ENCODE measurements around the gene DNMBP.
"Not testable (repeated sequence)": the region's sequence is repeated elsewhere in the genome, so short reads cannot be mapped to it uniquely, and the experiment has no call there.

The DNMBP gene

GRCh38 chr10:99983280-99983988, 26.3 kb downstream of the DNMBP start:
- peak; percentile 57 for DNase-seq

GRCh38 chr10:99982728-99983127, 27.0 kb downstream of the DNMBP start:
- no peak for DNase-seq

DNA sequence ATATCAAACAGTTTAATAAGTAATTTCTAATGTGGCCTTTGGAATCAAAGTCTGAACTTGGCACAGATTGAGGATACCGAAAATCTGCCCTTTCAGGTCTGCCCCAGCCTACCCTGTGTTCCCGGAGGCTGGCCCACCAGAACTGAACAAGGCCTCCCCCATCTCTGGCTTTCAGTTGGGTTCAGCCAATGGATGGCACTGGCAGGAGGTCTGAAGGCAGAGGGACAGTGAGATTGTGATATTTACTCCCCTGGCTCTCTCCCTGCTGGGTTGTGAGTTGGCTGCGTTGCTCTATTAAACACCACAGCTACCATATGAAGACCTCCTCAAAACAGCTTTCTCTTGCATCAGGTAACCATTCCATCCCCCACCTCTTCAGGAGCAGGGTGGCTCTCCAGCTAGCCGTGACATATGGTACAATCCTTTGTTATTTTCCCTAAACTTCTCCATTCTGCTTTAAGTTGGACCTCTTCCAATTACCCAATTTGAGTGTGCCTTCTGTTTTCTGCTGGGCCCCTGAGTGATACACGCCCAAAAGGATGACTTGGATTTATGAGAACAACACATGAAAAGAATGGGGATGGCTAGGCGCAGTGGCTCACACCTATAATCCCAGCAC, 28.1 kb downstream of the DNMBP start:
- no peak for DNase-seq

GRCh38 chr10:99979066-99979685, 30.6 kb downstream of the DNMBP start:
- DNase-seq = no peak

GRCh38 chr10:99977916-99978315, 31.8 kb downstream of the DNMBP start:
- no peak for DNase-seq

DNA sequence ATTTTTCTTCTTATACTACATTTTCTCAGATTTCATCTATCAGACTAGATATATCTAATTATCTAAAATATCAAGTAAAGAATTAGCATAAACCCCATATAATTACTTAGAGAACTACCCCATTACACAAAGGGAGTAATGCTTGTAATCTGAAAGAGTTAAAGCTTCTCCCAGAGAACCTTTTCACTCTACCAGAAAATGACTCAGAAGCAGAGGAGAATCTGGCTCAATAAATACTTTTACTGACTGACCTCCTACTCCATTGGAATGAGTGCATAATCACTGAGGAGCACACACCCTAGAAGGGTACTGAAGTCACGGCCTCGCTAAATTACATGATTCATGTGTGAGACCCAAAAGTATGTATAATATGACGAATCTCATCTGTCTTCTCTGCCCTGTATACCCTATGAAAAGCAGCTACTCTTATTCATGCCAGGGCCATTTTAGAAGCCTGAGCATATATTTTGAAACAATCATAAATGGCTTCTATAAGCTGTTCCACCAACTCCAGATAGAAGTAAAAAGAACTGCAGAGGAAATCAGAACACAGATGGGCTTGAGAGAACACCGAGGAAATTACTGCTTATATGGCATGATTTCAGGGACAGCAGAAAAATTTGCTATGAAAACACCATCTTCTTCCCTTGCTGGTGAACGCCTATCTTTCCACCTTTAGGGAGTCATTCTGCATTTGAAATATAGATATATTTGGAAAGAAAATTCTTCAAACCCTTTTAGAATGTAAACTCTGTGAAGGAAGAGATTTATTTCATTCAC, 32.7 kb downstream of the DNMBP start:
- no peak for DNase-seq

DNA sequence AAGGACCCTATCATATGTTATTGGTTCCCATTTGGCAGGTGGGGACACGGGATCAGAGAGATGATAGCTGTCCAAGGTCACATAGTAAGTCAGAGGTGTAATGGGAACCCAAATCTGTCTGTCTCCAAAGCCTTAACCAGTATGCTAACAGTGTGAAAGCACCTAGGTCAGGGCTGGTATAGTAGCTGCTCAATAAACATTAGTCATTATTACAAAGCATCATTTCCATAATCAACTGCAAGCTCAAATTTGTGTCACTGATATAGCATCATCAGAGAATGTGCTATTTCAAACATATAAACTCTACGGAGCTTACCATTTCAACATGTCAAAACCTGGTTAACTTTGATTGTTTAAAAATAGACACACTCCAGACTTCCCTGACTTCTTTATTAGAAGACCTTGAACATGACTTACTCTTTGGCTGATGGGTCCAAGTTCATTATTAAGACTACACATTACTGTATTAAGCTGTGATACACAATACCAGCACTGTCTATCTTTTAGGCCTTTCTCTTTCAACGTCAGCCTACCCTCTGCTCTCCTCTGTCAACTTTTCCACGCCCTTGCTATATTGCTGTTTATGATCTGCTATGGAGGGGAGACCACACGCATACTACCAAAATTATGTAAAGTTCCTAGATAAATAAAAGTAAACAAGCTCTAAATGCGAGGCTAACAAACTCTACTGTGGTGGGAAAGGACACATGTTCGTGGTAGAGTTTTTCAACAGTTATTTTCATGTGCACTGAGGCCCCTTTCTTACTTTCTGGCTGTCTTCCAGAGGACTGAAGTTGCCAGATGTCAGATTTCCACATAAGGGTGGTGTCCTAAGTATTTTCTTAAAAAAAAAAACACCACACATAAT, 33.6 kb downstream of the DNMBP start:
- peak; percentile 56 for DNase-seq

GRCh38 chr10:99975106-99975829, 34.5 kb downstream of the DNMBP start:
- DNase-seq = peak; percentile 76

DNA sequence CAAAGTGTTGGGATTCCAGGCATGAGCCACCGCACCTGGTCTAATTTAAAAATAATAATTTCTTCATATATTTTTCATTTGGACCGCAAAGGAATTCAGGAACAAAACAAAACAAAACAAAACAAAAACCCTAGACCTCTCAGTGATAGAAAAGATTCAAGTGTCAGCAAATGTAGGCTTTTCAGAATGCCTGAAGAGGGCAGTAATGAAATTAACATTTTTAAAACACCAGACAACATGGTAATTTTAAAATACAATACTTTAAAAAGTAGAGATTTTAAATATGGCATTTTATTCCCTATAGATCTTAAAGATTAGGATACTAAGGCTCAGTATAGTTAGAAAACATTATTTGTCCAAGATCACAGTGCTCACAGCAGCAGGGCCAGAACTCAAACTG, 36.6 kb downstream of the DNMBP start:
- no peak for DNase-seq

DNA sequence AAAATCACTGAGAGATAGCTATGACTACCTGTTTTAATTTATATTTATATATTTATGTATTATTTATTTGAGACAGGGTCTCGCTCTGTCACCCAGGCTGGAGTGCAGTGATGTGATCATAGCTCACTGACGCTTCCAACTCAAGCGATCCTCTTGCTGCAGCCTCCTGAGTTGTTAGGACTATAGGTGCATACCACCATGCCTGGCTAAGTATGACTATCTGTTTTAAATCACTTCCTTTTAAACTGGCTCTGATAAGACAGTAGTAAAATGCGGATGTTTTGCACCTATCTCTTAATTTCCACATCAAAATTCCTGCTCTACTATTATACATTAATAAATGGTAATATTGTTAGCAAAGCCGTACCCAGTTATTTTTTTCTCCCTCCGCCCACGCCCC, 41.8 kb downstream of the DNMBP start:
- DNase-seq = no peak

GRCh38 chr10:99966306-99966705, 43.4 kb downstream of the DNMBP start:
- no peak for DNase-seq

DNA sequence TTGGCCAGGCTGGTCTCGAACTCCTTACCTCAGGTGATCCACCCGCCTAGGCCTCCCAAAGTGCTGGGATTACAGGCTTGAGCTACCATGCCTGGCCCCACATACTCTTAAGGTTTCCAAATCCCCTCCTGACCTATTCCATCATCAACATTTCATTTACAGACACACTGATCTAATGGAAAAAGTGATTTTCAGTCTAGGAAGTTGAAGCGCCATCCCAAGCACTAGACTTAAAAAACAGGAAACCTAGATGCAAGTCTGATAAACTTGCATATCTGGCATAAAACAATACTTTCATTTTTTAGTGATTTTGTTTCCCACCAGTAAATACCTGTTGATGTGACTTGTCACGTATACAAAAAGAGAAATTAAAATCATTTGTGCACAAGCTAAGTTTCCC, 44.0 kb downstream of the DNMBP start:
- DNase-seq = no peak

DNA sequence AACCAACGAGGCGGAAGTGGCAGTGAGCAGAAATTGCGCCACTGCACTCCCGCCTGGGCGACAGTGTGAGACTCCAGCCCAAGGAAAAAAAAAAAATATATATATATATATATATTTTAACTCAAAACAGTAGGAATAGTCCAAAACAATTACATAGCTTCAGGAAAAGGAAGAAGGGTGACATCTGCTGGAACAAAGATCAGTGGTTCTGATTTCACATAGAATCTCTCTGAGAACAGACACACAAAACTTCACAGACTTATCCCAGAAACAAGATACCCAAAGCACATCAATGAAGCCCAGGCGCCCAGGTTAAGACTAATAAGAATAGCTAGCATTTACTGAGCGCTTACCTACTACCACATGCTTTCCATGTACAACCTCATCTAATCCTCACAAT, 45.0 kb downstream of the DNMBP start:
- peak; percentile 9 for DNase-seq

GRCh38 chr10:99963467-99964165, 46.1 kb downstream of the DNMBP start:
- not testable (repeated sequence) for DNase-seq

DNA sequence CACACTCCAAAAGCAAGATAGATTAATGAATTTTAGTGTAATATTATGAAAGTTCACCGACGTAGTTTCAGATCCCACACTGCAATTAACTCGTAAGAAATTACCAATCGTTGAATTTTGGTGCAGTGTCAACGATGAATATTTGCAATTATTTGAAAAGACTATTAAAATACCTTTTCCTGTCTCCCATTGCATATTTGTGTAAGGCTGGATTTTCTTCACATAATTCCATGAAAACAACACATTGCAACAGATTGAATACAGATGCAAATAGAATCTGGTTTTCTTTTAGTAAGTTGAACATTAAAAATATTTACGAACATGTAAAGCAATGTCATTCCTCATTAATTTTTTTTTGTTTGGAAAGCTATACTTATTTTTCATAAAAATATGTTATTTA, 50.9 kb downstream of the DNMBP start:
- DNase-seq = no peak

- no peak for DNase-seq
These were observed 51.4 kb downstream of the DNMBP start for GRCh38 chr10:99958302-99958701.

- DNase-seq = not testable (repeated sequence)
These were observed 56.2 kb downstream of the DNMBP start for GRCh38 chr10:99953510-99953909.

- DNase-seq = no peak
These were observed 56.9 kb downstream of the DNMBP start for GRCh38 chr10:99952799-99953198.

- DNase-seq = not testable (repeated sequence)
These were observed 63.7 kb downstream of the DNMBP start for GRCh38 chr10:99946051-99946450.

DNA sequence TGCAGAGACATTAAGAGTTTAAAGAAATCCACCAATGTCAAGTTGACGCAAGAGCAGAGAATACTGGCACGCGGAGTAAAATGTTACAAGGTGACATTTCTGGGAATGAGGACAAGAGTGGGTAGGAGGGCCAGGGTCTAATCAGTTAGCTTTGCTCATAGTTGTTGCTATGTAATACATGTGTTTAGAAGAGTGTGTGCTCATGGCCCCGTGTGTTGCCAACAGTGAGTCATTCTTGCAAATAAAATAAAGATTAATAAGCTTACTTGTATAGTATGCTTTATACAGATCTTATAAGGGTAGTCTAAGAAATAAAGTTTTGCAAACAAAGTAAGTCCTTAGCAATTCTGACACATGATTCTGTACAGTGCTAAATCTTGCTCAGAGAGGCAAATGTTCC, 64.5 kb downstream of the DNMBP start:
- no peak for DNase-seq

GRCh38 chr10:99944860-99945259, 64.9 kb downstream of the DNMBP start:
- DNase-seq = no peak

All from MV-4-11 (cell line).